Suppressor macrophage (primary cell): ENCODE results near the gene HTR1D.
"Not testable (repeated sequence)": the region's sequence is repeated elsewhere in the genome, so short reads cannot be mapped to it uniquely, and the experiment has no call there.

Source experiments
- DNase-seq, 4 experiments: peaks; one replicate each; pipeline ENCODE4 v3.0.0-alpha.2; 2020 to 2022
- total RNA-seq, 17 experiments: gene quantifications; one replicate each; lab custom pipeline; 2026; ENCODE audit warnings: mixed read lengths in 6 of 17, inconsistent platforms in 3 of 17; lab: John Stamatoyannopoulos, UW

The HTR1D gene, protein sequence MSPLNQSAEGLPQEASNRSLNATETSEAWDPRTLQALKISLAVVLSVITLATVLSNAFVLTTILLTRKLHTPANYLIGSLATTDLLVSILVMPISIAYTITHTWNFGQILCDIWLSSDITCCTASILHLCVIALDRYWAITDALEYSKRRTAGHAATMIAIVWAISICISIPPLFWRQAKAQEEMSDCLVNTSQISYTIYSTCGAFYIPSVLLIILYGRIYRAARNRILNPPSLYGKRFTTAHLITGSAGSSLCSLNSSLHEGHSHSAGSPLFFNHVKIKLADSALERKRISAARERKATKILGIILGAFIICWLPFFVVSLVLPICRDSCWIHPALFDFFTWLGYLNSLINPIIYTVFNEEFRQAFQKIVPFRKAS
- 0 to 1.1 (median 0) reads per million in 17 experiments for total RNA-seq

DNA sequence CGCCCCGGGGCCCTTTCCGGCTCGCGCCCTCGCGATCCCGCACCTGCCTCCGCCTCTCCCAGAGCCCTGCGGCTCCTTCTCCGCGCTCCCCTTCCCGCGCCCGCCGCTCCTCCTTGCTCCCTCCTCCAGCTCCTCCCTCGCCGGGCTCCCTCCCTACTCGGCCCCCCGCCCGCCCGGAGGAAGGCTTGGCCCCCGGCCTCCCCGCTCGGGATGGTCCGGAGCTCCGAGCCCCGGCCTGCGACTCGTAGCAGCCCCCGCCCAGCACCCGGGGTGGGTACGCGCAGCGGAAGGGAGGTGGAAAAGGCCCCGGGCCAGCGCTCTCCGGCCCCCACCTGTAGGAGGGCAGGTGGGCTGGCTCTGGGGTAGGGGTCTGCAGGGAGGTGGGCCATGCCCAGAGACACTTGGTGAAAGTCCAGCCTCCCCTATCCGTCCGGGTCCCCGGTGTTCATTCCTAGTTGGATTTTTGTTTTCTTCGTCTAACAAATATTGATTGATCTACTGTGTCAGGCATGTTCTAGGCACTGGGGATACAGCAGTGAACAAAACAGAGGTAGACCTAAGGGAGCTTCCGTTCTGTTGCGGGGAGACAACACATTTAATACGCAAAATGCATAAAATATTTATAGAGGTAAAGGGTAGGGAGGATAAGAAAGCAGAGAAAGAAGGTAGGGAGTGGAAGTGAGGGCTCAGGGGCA is at the start of gene HTR1D:
TSS of gene HTR1D (minus strand) at position 82 of the 695 bp plus-strand sequence. CDS start 23,283 bp downstream, outside the sequence.
- no peak for DNase-seq

DNA sequence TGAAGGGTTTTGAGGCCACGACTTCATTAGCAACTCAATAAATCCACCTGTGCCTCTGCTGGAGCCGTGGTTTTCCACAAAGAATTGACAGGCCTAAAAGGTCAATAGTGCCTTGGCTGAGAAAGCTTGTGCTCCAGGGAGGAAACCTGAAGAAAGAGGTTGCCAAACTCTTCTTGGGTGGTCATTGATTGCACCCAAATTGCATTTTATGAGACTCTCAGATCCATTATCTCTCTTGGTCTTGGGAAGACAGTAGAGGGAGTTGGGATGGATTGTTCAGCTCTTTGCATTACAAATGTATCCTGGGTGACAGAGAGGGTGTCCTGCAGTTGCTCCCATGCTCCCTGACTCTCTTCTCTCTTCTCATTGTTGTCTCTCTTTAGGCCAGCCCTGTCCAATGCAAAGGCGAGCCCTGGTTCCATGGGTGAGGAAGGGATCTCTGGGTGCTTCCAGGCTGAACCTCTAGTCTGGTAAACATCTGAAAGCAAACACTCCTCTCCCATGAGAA is 46.1 kb upstream of the HTR1D start:
- no peak for DNase-seq

DNA sequence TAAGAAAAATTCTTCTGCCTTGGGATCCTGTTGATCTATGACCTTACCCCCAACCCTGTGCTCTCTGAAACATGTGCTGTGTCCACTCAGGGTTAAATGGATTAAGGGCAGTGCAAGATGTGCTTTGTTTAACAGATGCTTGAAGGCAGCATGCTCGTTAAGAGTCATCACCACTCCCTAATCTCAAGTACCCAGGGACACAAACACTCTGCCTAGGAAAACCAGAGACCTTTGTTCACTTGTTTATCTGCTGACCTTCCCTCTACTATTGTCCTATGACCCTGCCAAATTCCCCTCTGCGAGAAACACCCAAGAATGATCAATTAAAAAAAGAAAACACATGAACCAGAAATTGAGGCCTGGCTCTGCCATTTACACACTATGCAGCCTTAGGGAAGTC is 40.8 kb upstream of the HTR1D start:
- not testable (repeated sequence) for DNase-seq

DNA sequence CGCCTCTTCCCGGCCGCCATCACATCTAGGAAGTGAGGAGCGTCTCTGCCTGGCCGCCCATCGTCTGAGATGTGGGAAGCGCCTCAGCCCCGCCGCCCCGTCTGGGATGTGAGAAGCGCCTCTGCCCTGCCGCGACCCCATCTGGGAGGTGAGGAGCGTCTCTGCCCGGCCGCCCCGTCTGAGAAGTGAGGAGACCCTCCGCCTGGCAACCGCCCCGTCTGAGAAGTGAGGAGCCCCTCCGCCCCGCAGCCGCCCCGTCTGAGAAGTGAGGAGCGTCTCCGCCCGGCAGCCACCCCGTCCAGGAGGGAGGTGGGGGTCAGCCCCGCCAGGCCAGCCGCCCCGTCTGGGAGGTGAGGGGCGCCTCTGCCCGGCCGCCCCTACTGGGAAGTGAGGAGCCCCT is 40.1 kb upstream of the HTR1D start:
- not testable (repeated sequence) for DNase-seq

DNA sequence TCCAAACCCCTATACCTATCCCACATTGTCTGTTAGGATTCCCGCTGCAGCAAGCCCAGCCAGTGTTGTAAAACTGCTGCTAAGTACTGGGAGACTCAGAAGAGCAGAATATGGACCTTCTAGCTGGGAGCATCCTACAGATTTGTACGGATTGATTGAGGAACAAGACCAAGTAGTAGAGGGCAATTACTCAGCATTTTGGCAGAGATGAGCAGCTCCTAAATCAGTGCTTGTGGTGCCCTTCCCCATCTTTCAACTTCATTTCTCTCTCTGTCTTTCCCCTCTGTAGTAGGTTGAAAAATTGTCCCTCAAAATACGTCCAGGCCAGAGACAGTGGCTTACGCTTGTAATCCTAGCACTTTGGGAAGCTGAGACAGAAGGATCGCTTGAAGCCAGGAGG is 37.3 kb upstream of the HTR1D start:
- DNase-seq, result no peak

DNA sequence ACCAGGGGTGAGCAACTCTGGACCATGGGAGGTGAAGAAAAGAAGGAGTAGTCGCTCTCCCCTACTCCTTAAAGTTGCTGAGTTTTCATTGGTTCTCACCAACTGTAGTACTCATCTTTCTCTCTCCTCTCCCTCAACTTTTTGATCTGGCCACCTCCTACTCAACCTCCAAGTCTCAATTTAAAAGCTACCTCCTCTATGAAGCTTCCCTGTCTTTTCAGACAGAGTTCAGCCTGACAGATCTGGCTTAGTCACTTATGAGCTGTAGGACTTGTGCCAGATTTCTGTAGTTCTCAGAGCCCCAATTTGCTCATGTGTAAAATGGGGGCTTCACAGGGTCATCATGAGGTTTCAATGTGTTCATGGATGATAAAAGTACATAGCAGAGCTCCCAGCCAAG is 34.5 kb upstream of the HTR1D start:
- no peak for DNase-seq

DNA sequence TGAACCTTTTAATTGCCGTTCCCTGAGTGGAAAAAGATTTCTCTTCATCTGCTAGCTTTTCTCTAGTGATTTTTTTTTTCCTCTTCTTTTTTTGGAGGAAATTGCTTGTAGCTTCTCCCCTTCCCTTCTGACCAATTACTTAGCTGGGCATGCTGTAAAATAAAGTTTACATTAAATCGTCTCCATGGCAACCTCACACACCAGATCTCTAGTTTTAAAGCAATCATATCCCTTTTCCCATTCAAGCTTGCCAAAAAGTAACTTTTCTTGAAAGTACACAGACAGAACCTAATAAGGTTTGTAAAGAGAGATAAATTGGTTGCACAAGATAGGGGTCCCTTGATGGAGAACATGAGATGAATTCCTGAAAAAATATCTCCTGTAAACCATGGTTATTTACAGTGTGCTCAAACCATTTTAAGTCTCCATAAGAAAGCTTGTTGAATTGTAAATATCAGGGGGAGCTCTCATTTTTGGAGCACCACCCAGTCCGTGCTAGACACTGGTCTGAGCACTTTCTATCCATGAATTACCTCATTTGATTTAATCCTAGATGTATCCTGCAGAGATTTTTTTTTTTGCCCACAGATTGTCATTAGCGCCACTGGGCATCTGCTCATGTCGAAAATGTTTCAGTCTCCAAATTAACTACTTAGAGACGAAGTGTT is 32.6 kb upstream of the HTR1D start:
- no peak for DNase-seq

DNA sequence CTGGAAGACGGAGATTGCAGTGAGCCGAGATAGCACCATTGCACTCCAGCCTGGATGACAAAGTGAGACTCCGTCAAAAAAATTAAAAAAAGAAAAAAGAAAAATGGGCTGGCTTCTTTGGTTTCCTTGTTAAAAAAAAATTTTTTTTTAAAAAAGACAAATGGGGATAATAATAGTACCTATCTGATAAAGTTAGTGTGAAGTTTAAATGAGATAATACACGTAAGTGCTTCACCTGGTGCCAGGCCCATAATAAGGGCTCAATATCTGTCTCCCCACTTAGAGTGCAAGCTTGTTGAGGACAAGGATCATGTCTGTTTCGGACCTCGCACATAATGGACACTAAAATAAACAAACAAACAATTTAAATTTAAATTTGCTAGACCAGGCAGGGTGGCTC is 30.0 kb upstream of the HTR1D start:
- no peak for DNase-seq

DNA sequence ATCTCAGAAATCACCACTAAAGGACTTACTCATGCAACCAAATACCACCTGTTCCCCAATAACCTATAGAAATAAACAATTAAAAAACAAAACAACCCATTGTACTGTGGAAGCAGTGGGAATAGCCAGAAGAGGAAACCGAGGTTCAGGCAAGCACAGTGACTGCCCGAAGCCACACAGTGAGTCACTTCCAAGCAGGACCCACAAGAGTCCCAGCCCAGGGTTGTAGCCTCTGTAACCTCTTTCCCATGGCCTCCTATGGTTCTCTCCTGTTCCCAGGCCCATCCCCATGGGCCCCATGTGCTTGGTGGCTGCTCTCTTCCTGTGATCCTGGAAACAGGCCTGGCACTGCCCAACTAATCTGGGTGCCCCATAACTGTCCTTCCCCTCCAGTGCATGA is 29.0 kb upstream of the HTR1D start:
- no peak for DNase-seq

DNA sequence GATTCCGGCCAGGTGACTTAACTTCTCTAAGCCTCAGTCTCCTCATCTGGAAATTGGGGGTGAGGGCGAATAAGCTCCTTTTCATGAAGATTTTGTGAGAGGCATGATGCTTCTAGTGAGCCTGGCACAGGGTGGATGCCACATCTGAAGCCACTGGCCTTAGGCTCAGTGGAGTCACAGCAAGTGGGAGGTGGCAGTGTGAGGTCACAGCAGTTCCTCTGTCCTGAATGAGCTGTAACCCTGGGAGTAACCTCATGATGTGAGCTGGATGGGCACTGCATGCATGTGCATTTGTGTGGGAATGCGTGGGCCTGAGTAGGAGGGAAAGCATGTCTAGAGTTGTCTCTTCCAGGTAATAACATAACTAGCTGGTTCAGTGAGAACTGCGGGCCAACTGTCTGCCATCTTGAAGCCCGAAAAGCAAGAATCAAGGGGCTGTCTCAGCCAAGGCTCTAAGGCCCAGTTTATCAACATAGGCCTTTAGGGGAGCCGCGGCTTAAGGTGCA is 27.0 kb upstream of the HTR1D start:
- DNase-seq, result peak; percentile 41 to 63 (median 62)

DNA sequence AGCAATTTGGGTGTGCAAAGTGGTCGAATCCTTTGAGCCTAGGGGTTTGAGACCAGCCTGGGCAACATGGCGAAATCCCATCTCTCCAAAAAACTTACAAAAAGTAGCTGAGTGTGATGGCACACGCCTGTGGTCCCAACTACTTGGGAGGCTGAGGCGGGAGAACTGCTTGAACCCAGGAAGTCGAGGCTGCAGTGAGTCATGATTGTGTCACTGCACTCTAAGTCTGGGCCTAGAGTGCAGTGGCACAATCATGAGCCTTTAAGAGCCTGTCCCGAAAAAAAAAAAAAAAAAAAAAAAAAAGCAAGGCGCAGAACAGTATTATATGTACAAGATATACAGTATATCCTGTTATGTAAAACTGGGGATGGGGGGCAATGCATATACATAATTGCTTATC is 25.1 kb upstream of the HTR1D start:
- no peak for DNase-seq

DNA sequence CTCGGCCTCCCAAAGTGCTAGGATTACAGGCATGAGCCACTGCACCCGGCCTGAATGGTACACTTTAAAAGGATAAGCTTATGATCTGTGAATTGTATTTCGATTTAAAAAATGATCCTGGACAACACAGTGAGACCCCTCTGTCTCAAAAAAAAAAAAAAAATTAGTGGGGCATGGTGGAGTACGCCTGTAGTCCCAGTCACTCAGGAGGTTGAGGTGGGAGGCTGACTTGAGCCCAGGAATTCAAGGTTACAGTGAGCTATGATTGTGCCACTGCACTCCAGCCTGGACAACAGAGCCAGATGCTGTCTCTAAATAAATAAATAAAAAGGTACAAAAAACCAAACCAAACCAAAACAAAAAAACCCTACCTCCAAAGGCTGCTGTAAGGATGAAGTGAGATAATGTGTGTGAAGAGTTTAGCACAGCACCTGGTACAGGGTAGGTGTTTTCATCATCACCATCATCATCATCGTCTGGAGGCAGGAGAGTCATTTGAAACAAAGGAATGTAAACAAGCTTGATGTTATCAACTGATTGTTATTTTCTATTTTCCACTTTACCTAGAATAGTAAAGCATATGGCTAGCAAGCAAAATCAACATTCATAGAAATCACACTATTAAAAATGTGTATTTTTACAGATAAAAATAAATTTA is 22.5 kb upstream of the HTR1D start:
- no peak for DNase-seq

DNA sequence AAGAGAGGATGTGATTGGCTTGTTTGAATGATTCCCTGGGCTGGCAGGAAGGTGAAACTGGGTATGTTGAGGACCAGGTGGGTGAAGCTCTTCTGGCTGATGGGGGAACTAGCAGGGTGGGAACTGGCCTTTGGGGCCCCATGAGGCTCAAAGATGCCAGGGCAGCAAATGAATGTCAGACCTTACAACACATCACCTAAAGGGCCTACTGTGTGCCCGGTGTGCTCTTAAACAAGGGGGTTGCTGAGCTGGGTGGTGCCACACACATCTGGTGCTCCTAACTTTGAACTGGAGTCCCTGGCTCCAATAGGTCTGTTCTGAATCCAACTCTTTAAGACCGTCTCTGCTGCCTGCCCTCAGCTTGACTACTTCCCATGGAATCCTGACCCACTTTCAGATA is 21.3 kb upstream of the HTR1D start:
- DNase-seq, result peak in 2 of 4 experiments; percentile 8 to 24

DNA sequence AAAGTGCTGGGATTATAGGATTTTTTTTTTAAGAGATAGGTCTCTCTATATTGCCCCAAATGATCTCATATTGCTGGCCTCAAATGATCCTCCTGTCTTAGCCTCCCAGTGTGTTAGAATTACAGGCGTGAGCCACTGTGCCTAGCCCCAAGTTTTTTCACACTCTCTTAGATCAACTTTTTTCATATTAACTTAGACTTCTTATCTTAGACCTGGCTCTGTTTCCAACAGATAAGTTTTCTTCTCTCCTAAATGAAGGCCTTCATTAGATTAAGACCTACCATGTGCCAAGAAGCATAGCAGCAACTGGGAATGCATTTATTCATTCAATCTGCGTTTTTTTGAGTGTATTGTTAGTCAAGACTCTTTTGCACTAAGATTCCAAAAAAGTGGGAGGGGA is 20.2 kb upstream of the HTR1D start:
- DNase-seq, result no peak

DNA sequence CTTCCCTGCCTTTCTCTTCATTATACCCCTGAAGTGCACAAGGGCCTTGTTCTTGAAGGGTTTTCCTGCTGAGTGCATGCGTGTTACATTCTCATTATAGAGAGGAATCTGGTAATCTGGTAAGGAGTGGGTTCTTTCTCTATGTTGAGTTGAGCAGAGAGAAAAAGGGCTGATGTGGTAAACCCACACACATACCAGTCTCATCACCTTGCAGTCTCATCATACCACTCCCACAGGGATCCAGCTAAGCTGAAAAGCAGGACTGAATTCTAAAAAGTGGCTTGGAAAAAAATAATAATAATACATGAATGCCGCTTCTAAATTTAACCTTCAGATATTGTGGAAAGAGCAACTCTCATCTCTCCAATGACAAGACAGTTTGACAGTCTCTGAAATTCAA is 10.5 kb upstream of the HTR1D start:
- no peak for DNase-seq

DNA sequence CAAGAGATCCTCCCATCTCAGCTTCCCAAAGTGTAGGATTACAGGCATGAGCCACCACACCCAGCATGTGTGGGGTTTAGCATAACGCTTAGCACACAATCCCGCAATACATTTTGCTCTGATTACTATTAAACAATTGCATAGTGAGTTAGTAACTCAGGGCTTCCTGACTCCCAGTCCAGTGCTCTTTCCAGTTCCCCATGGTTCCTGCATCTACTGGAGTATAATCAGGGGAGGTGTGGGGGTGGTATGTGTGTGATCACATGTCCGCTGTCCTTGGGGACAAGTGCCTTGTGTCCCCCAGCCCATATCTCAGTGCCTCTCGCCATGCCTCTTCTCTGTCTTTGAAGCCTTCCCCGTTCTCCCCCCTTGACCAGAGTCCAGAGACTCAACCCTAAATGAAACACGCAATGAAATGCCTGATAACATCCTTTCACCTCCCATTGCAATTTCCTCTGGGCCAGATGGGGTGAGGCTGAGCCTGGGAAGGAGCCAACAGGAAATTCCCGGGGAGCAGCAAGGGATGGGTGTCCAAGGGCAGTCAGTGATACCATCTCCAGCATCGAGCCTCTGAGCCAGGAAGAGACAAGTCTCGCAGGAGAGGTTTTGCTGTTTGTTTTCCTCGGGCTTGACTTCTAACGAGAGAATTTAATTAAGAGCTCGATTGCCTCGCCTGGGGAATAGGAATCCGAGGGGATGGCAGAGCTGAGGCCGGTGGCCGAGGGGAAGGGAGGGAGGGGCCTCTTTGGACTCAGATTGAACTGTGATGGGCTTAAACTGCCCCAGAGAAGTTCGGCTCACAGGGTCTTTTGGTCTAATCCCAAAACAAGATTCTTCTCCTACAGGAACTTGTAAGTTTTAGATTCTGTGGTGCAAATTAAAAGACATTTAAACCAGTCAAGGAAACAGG is 7.7 kb upstream of the HTR1D start:
- DNase-seq, result no peak

DNA sequence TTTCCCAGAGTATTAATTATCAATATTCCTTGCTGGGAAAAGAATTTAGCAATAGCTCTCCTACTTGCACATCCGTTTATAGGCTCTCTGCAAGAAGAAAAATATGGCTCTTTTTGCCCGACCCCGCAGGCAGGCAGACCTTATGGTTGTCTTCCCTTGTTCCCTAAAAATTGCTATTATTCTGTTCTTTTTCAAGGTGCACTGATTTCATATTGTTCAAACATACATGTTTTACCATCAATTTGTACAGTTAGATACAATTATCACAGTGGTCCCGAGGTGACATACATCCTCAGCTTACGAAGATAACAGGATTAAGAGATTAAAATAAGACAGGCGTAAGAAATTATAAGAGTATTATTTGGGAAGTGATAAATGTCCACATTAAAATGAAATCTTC is 6.7 kb upstream of the HTR1D start:
- not testable (repeated sequence) for DNase-seq

DNA sequence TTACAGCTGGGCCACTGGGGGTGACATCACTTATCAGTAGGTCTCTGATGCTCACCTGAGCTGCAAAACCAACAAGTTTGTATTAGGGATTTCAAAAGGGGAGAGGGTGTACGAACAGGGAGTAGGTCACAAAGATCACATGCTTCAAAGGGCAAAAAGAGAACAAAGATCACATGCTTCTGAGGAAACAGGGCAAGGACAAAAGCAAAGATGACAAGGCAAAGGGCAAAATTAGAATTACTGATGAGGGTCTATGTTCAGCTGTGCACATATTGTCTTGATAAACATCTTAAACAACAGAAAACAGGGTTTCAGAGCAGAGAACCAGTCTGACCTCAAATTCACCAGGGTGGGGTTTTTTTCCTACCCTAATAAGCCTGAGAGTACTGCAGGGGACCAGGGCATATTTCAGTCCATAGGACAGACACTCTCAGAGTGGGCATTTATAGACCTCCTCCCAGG is 6.2 kb upstream of the HTR1D start:
- not testable (repeated sequence) for DNase-seq

DNA sequence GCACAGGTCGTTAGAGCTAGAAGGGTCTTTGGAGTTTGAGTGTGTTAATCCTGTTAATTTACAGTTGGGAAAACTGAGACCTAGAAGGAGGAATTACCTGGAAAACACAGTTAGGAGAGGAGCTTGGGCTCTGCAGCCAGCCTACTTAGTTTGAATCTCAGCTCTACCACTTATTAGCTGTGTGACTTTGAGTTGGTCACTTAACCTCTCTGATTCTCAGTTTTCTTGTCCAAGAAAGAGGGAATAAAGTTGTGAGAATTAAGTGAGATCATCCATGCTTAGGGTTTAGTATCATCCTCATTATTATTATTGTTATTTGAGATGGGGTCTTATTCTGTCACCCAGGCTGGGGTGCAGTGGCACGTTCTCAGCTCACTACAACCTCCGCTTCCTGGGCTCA is 5.4 kb upstream of the HTR1D start:
- no peak for DNase-seq

DNA sequence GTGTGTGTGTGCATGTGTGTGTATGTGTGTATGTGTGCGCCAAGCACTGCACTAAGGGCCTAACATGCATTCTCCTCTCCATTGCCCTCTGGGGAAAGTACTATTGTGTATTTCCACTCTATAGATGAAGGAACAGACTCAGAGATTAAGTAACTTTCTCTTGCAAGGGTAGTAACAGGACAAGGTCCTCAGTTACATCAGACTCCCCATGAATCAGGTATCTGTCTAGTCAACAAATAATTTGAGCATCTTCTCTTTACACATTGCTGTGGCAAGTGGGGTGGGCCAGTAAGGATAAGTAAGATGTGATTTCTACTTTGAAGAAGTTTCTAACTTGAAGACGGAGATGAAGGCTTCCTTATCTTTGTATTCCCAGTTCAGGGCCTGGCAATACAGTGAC is 5.0 kb upstream of the HTR1D start:
- no peak for DNase-seq

DNA sequence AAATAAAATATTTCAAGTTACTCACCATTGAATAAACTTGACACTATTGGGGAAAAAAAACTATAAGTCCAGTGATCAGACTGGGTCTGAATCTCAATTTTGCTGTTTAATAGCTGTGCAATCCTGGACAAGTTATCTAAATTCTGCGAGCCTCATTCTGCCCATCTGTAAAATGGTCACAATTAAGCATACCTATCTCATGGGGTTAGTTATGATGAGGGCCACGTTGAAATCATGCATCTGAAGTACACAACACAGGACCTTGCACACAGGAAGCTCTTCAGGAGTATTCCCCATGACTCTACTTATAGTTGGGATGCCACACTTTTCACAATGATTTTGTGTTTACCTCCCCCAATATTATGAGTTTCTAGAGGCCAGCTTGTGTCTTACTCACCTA is 3.8 kb upstream of the HTR1D start:
- no peak for DNase-seq
